Stimulated activated CD8-positive, alpha-beta memory T cell treated with anti-CD3 and anti-CD28 coated beads, Interleukin-15, amount 100 ng/mL, for 48 hours (primary cell): Measurements from ENCODE around the gene MORF4L1.
"Not testable (repeated sequence)": the region's sequence is repeated elsewhere in the genome, so short reads cannot be mapped to it uniquely, and the experiment has no call there.

Experiments used
- DNase-seq, 2 donors: peaks; one replicate each; pipeline ENCODE4 v3.0.0-alpha.2; 2020; ENCODE audit warnings: low read depth in 2 of 2

Gene MORF4L1

GRCh38 chr15:78925956-78926743 lies 53.5 kb downstream of the MORF4L1 start:
- no peak for DNase-seq

GRCh38 chr15:78927077-78927790 lies 54.5 kb downstream of the MORF4L1 start:
- DNase-seq, result no peak

GRCh38 chr15:78928176-78928575 lies 55.5 kb downstream of the MORF4L1 start:
- DNase-seq, result not testable (repeated sequence)

- no peak for DNase-seq
Measured at GRCh38 chr15:78928616-78929093, 56.0 kb downstream of the MORF4L1 start.

GRCh38 chr15:78929536-78930264 lies 57.0 kb downstream of the MORF4L1 start:
- DNase-seq, result no peak

GRCh38 chr15:78930577-78931388 lies 58.1 kb downstream of the MORF4L1 start:
- no peak for DNase-seq

- no peak for DNase-seq
Measured at GRCh38 chr15:78931439-78932257, 59.0 kb downstream of the MORF4L1 start.

- DNase-seq, result no peak
Measured at GRCh38 chr15:78932258-78932808, 59.6 kb downstream of the MORF4L1 start.

GRCh38 chr15:78933187-78933822 lies 60.6 kb downstream of the MORF4L1 start:
- DNase-seq, result no peak

- DNase-seq, result no peak
Measured at GRCh38 chr15:78933823-78934654, 61.3 kb downstream of the MORF4L1 start.

GRCh38 chr15:78934655-78935023 lies 61.9 kb downstream of the MORF4L1 start:
- no peak for DNase-seq

GRCh38 chr15:78937132-78937739 lies 64.5 kb downstream of the MORF4L1 start:
- no peak for DNase-seq

GRCh38 chr15:78938658-78939488 lies 66.2 kb downstream of the MORF4L1 start:
- no peak for DNase-seq

- DNase-seq, result no peak
Measured at GRCh38 chr15:78942741-78943140, 70.1 kb downstream of the MORF4L1 start.

GRCh38 chr15:78943692-78944091 lies 71.0 kb downstream of the MORF4L1 start:
- no peak for DNase-seq

GRCh38 chr15:78944202-78944625 lies 71.5 kb downstream of the MORF4L1 start:
- no peak for DNase-seq

- DNase-seq, result peak; percentile 40 to 61
Measured at GRCh38 chr15:78944669-78945407, 72.1 kb downstream of the MORF4L1 start, which contains the start of gene CTSH. Gene CTSH, minus strand, starts transcription at chr15:78945046. Its CDS starts 65 bp downstream, at chr15:78944981.
